HepG2 (cell line): ENCODE data around the gene FNDC10.

ENCODE experiments used
- AHDC1 ChIP-seq: sonication (generic); formaldehyde crosslinking; IDR thresholded peaks from 2 replicates; pipeline ENCODE4 v1.5.1; 2020; ENCODE audit warnings: mild to moderate bottlenecking, missing genetic modification reagents, borderline replicate concordance
- ATF2 ChIP-seq: sonication (generic); formaldehyde crosslinking; IDR thresholded peaks from 2 replicates; pipeline ENCODE4 v1.4.0; 2020; ENCODE audit warnings: missing genetic modification reagents
- CTCF ChIP-seq: sonication (generic); formaldehyde crosslinking; IDR thresholded peaks from 2 replicates; pipeline ENCODE4 v1.5.0; 2020; ENCODE audit warnings: mild to moderate bottlenecking, missing genetic modification reagents, moderate library complexity
- FOXK1 ChIP-seq: sonication (generic); formaldehyde crosslinking; IDR thresholded peaks from 2 replicates; pipeline ENCODE4 v1.4.0; 2020; ENCODE audit warnings: low read depth, missing genetic modification reagents, borderline replicate concordance
- GRHL1 ChIP-seq: sonication (generic); formaldehyde crosslinking; conservative IDR thresholded peaks from 2 replicates; pipeline ENCODE4 v1.8.0; 2022; ENCODE audit warnings: missing genetic modification reagents
- HDAC1 ChIP-seq: sonication (generic); formaldehyde crosslinking; IDR thresholded peaks from 2 replicates; pipeline ENCODE4 v1.5.1; 2020; ENCODE audit warnings: mild to moderate bottlenecking, missing genetic modification reagents
- NPAS2 ChIP-seq: sonication (generic); formaldehyde crosslinking; IDR thresholded peaks from 2 replicates; pipeline ENCODE4 v1.8.0; 2022; ENCODE audit warnings: mild to moderate bottlenecking, missing genetic modification reagents, borderline replicate concordance
- NR3C1 ChIP-seq: sonication (generic); formaldehyde crosslinking; IDR thresholded peaks from 2 replicates; pipeline ENCODE4 v1.4.0; 2020; ENCODE audit warnings: missing genetic modification reagents
- POLR2AphosphoS5 ChIP-seq: IDR thresholded peaks from 2 replicates; pipeline ENCODE4 v1.6.1; 2012; ENCODE audit warnings: low read depth, low read length
- ZBTB8A ChIP-seq: sonication (generic); formaldehyde crosslinking; IDR thresholded peaks from 2 replicates; pipeline ENCODE4 v1.4.0; 2020; ENCODE audit warnings: mild to moderate bottlenecking, low read depth, missing genetic modification reagents, borderline replicate concordance
- ZNF317 ChIP-seq: sonication (generic); formaldehyde crosslinking; IDR thresholded peaks from 2 replicates; pipeline ENCODE4 v1.5.0; 2020; ENCODE audit warnings: mild to moderate bottlenecking, missing genetic modification reagents
- ZNF496 ChIP-seq: sonication (generic); formaldehyde crosslinking; IDR thresholded peaks from 2 replicates; pipeline ENCODE4 v1.8.1; 2023; ENCODE audit warnings: mild to moderate bottlenecking, moderate library complexity, missing genetic modification reagents; ENCODE audit not compliant: insufficient replicate concordance
- ZNF841 ChIP-seq: sonication (generic); formaldehyde crosslinking; IDR thresholded peaks from 2 replicates; pipeline ENCODE4 v1.8.1; 2023; ENCODE audit warnings: missing genetic modification reagents, borderline replicate concordance

- no peak for TF ChIP-seq ZNF841 (CRISPR knock-in tag)
- TF ChIP-seq ZBTB8A (CRISPR knock-in tag) = no peak
- TF ChIP-seq GRHL1 (CRISPR knock-in tag) = no peak
- TF ChIP-seq CTCF (CRISPR knock-in tag) = no peak
- no peak for TF ChIP-seq HDAC1 (CRISPR knock-in tag)
- no peak for TF ChIP-seq ZNF317 (CRISPR knock-in tag)
- no peak for TF ChIP-seq NR3C1 (CRISPR knock-in tag)
- TF ChIP-seq POLR2AphosphoS5 = no peak
- TF ChIP-seq NPAS2 = no peak
- no peak for TF ChIP-seq AHDC1 (CRISPR knock-in tag)
- TF ChIP-seq ZNF496 (CRISPR knock-in tag) = no peak
- no peak for TF ChIP-seq ATF2 (CRISPR knock-in tag)
- no peak for TF ChIP-seq FOXK1
These were observed 44.7 kb downstream of the FNDC10 start for GRCh38 chr1:1554926-1555915.
